Measurements from ENCODE around the gene SHISA6.

- TF ChIP-seq, protein P1, sequence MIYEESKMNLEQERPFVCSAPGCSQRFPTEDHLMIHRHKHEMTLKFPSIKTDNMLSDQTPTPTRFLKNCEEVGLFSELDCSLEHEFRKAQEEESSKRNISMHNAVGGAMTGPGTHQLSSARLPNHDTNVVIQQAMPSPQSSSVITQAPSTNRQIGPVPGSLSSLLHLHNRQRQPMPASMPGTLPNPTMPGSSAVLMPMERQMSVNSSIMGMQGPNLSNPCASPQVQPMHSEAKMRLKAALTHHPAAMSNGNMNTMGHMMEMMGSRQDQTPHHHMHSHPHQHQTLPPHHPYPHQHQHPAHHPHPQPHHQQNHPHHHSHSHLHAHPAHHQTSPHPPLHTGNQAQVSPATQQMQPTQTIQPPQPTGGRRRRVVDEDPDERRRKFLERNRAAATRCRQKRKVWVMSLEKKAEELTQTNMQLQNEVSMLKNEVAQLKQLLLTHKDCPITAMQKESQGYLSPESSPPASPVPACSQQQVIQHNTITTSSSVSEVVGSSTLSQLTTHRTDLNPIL (CRISPR knock-in tag; IDR thresholded peaks at IDR 0.05; ENCODE audit: low read depth): no peak
- no peak for TF ChIP-seq POU6F1 (CRISPR knock-in tag; IDR thresholded peaks at IDR 0.05; ENCODE audit: borderline replicate concordance, low read depth)
- TF ChIP-seq, protein P2, sequence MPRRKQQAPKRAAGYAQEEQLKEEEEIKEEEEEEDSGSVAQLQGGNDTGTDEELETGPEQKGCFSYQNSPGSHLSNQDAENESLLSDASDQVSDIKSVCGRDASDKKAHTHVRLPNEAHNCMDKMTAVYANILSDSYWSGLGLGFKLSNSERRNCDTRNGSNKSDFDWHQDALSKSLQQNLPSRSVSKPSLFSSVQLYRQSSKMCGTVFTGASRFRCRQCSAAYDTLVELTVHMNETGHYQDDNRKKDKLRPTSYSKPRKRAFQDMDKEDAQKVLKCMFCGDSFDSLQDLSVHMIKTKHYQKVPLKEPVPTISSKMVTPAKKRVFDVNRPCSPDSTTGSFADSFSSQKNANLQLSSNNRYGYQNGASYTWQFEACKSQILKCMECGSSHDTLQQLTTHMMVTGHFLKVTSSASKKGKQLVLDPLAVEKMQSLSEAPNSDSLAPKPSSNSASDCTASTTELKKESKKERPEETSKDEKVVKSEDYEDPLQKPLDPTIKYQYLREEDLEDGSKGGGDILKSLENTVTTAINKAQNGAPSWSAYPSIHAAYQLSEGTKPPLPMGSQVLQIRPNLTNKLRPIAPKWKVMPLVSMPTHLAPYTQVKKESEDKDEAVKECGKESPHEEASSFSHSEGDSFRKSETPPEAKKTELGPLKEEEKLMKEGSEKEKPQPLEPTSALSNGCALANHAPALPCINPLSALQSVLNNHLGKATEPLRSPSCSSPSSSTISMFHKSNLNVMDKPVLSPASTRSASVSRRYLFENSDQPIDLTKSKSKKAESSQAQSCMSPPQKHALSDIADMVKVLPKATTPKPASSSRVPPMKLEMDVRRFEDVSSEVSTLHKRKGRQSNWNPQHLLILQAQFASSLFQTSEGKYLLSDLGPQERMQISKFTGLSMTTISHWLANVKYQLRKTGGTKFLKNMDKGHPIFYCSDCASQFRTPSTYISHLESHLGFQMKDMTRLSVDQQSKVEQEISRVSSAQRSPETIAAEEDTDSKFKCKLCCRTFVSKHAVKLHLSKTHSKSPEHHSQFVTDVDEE (CRISPR knock-in tag; IDR thresholded peaks at IDR 0.05): no peak
- TF ChIP-seq CSDC2 (CRISPR knock-in tag; IDR thresholded peaks at IDR 0.05): no peak
- no peak for TF ChIP-seq ARNTL (CRISPR knock-in tag; IDR thresholded peaks at IDR 0.05; ENCODE audit: borderline replicate concordance, low read depth)
- TF ChIP-seq, protein P3, sequence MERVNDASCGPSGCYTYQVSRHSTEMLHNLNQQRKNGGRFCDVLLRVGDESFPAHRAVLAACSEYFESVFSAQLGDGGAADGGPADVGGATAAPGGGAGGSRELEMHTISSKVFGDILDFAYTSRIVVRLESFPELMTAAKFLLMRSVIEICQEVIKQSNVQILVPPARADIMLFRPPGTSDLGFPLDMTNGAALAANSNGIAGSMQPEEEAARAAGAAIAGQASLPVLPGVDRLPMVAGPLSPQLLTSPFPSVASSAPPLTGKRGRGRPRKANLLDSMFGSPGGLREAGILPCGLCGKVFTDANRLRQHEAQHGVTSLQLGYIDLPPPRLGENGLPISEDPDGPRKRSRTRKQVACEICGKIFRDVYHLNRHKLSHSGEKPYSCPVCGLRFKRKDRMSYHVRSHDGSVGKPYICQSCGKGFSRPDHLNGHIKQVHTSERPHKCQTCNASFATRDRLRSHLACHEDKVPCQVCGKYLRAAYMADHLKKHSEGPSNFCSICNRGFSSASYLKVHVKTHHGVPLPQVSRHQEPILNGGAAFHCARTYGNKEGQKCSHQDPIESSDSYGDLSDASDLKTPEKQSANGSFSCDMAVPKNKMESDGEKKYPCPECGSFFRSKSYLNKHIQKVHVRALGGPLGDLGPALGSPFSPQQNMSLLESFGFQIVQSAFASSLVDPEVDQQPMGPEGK (CRISPR knock-in tag; IDR thresholded peaks at IDR 0.05; ENCODE audit: borderline replicate concordance): no peak
- no peak for TF ChIP-seq TCF4 (CRISPR knock-in tag; IDR thresholded peaks at IDR 0.05; ENCODE audit: borderline replicate concordance)
- no peak for TF ChIP-seq RARB (CRISPR knock-in tag; IDR thresholded peaks at IDR 0.05)
- no peak for TF ChIP-seq ZNF70 (CRISPR knock-in tag; IDR thresholded peaks at IDR 0.05)
- no peak for TF ChIP-seq ZFP3 (CRISPR knock-in tag; IDR thresholded peaks at IDR 0.05)
- no peak for TF ChIP-seq CSRNP3 (CRISPR knock-in tag; IDR thresholded peaks at IDR 0.05)
- no peak for TF ChIP-seq GLIS3 (CRISPR knock-in tag; IDR thresholded peaks at IDR 0.05)
- TF ChIP-seq ZNF565 (CRISPR knock-in tag; conservative IDR thresholded peaks at IDR 0.05; ENCODE audit: low read depth): no peak
Observed at GRCh38 chr17:11252146-11252545, 11.1 kb downstream of the SHISA6 start.

All from SK-N-SH treated with all-trans-retinoic acid at 6 μM for 48 hours (cell line).